ENCODE results near the gene SLCO4C1. TPM values are rescaled to one million over a fixed set of nuclear protein-coding genes. Genes with fewer than 3 reads are reported as not detected.

The SLCO4C1 gene
- total and polyA plus RNA-seq, 2 of the 13 experiments (the other 11 are each of a cell fraction or from before 2014, with no cell fraction given) = 1.3 to 7.8 TPM

DNA sequence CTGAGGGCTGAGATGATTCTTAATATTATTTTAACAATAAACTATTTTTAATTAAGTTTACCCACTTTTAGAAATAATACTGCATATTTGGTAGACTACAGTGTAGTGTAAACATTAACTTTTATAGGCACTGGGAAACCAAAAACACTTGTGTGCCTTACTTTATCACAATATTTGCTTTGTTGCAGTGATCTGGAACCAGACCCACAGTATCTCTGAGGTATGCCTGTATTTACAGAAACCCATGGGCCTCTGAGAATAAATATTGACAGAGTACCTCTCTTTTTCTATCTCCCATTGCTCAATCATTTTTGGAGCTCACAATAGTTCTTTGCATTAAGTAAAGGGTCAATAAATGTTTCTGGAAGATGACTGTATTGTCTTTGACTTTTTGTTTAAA, 73.3 kb downstream of the SLCO4C1 start (continued):
- TF ChIP-seq PHF5A (CRISPR knock-in tag; IDR thresholded peaks at IDR 0.05; ENCODE audit: low read depth, unreplicated experiment) = peak; percentile 71
- TF ChIP-seq, protein P1, sequence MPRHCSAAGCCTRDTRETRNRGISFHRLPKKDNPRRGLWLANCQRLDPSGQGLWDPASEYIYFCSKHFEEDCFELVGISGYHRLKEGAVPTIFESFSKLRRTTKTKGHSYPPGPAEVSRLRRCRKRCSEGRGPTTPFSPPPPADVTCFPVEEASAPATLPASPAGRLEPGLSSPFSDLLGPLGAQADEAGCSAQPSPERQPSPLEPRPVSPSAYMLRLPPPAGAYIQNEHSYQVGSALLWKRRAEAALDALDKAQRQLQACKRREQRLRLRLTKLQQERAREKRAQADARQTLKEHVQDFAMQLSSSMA (CRISPR knock-in tag; IDR thresholded peaks at IDR 0.05) = no peak
- no peak for TF ChIP-seq NR1H2 (CRISPR knock-in tag; IDR thresholded peaks at IDR 0.05; ENCODE audit: borderline replicate concordance, low read depth)
- no peak for TF ChIP-seq ZBTB8A (CRISPR knock-in tag; IDR thresholded peaks at IDR 0.05; ENCODE audit: borderline replicate concordance, low read depth)
- no peak for TF ChIP-seq MXI1 (IDR thresholded peaks at IDR 0.05; ENCODE audit: borderline replicate concordance, low read depth, low read length)
- TF ChIP-seq ZC3H4 (CRISPR knock-in tag; IDR thresholded peaks at IDR 0.05; ENCODE audit: borderline replicate concordance) = no peak
- no peak for TF ChIP-seq RFXAP (CRISPR knock-in tag; IDR thresholded peaks at IDR 0.05; ENCODE audit: borderline replicate concordance)
- TF ChIP-seq, protein P2, sequence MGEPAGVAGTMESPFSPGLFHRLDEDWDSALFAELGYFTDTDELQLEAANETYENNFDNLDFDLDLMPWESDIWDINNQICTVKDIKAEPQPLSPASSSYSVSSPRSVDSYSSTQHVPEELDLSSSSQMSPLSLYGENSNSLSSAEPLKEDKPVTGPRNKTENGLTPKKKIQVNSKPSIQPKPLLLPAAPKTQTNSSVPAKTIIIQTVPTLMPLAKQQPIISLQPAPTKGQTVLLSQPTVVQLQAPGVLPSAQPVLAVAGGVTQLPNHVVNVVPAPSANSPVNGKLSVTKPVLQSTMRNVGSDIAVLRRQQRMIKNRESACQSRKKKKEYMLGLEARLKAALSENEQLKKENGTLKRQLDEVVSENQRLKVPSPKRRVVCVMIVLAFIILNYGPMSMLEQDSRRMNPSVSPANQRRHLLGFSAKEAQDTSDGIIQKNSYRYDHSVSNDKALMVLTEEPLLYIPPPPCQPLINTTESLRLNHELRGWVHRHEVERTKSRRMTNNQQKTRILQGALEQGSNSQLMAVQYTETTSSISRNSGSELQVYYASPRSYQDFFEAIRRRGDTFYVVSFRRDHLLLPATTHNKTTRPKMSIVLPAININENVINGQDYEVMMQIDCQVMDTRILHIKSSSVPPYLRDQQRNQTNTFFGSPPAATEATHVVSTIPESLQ (CRISPR knock-in tag; conservative IDR thresholded peaks at IDR 0.05) = no peak
- no peak for TF ChIP-seq HOXA7 (CRISPR knock-in tag; IDR thresholded peaks at IDR 0.05)
- TF ChIP-seq ZNF274 (CRISPR knock-in tag; IDR thresholded peaks at IDR 0.05) = no peak
- TF ChIP-seq, protein P3, sequence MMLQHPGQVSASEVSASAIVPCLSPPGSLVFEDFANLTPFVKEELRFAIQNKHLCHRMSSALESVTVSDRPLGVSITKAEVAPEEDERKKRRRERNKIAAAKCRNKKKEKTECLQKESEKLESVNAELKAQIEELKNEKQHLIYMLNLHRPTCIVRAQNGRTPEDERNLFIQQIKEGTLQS (CRISPR knock-in tag; IDR thresholded peaks at IDR 0.05) = no peak; the same call in 1 of the 2 replicates
- TF ChIP-seq, protein P4, sequence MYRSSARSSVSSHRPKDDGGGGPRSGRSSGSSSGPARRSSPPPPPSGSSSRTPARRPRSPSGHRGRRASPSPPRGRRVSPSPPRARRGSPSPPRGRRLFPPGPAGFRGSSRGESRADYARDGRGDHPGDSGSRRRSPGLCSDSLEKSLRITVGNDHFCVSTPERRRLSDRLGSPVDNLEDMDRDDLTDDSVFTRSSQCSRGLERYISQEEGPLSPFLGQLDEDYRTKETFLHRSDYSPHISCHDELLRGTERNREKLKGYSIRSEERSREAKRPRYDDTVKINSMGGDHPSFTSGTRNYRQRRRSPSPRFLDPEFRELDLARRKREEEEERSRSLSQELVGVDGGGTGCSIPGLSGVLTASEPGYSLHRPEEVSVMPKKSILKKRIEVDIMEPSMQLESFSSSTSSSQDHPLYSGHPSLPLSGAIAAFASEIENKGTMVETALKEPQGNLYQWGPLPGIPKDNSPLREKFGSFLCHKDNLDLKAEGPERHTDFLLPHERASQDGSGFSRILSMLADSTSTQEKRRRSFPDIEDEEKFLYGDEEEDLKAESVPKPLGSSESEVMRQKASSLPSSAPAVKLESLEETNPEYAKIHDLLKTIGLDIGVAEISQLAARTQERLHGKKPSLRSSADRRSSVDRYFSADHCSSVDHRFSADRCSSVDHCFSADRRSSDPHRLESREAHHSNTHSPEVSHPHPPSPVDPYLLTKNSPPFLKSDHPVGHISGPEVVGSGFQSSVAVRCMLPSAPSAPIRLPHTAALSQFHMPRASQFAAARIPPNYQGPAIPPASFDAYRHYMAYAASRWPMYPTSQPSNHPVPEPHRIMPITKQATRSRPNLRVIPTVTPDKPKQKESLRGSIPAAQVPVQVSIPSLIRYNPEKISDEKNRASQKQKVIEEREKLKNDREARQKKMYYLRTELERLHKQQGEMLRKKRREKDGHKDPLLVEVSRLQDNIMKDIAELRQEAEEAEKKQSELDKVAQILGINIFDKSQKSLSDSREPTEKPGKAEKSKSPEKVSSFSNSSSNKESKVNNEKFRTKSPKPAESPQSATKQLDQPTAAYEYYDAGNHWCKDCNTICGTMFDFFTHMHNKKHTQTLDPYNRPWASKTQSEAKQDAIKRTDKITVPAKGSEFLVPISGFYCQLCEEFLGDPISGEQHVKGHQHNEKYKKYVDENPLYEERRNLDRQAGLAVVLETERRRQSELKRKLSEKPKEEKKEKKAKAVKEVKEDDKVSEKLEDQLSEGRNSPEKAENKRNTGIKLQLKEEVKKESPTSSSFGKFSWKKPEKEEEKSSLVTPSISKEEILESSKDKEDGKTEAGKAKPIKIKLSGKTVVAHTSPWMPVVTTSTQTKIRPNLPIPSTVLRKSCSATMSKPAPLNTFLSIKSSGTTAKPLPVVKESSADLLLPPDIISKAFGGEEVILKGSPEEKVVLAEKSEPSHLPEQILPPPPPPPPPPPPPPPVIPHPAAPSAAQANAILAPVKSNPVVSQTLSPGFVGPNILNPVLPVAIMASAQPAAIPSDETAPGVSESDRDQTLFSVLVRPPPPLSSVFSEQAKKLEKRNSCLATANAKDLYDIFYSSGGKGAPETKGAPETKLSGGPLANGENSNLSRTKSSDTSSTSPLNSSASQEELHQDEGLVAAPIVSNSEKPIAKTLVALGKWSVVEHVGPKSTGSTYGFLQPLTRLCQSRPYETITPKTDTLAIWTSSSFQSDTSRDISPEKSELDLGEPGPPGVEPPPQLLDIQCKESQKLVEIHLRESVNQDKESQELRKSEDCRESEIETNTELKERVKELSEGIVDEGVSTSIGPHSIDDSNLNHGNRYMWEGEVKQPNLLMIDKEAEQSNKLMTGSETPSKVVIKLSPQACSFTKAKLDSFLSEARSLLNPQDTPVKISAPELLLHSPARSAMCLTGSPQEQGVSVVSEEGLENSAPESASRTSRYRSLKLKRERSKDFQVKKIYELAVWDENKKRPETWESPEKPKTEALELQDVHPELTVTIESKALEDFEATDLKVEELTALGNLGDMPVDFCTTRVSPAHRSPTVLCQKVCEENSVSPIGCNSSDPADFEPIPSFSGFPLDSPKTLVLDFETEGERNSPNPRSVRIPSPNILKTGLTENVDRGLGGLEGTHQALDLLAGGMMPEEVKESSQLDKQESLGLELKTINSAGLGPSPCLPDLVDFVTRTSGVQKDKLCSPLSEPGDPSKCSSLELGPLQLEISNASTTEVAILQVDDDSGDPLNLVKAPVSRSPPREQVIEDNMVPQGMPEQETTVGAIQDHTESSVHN (CRISPR knock-in tag; IDR thresholded peaks at IDR 0.05) = no peak
- TF ChIP-seq CEBPG (CRISPR knock-in tag; IDR thresholded peaks at IDR 0.05) = peak; percentile 98
- TF ChIP-seq POLR2AphosphoS2 (IDR thresholded peaks at IDR 0.05; ENCODE audit: low read depth, low read length) = no peak
- TF ChIP-seq HCFC1 (IDR thresholded peaks at IDR 0.05; ENCODE audit: low read depth, low read length) = no peak
- TF ChIP-seq ZNF253 (CRISPR knock-in tag; IDR thresholded peaks at IDR 0.05; ENCODE audit: borderline replicate concordance) = no peak
- TF ChIP-seq CCDC6 (CRISPR knock-in tag; IDR thresholded peaks at IDR 0.05) = peak; percentile 48; the same call in 1 of the 2 replicates
- no peak for TF ChIP-seq NCOA5 (CRISPR knock-in tag; IDR thresholded peaks at IDR 0.05)
- no peak for TF ChIP-seq YY1 (IDR thresholded peaks at IDR 0.05; ENCODE audit: insufficient read depth, insufficient replicate concordance, low read depth, low read length)
